KMS-11 (cell line): ENCODE data around the gene C14orf180.

Experiments used
- H2AFZ ChIP-seq: fragments of 200-600 bp; sonication (generic); 2 replicates; pipeline ENCODE4 v1.6.1; 2016; ENCODE audit warnings: antibody characterized with exemption, mixed run types, low read depth
- H3K27ac ChIP-seq: fragments of 200-600 bp; sonication (generic); 2 replicates; pipeline ENCODE4 v1.6.1; 2016; ENCODE audit warnings: mild to moderate bottlenecking, mixed run types
- H3K27me3 ChIP-seq: fragments of 200-600 bp; sonication (generic); 2 replicates; pipeline ENCODE4 v1.6.1; 2017; ENCODE audit warnings: mild to moderate bottlenecking, low read depth, mixed run types, moderate library complexity; ENCODE audit not compliant: insufficient read depth
- H3K36me3 ChIP-seq: fragments of 200-600 bp; sonication (generic); 2 replicates; pipeline ENCODE4 v1.6.1; 2017; ENCODE audit warnings: mild to moderate bottlenecking, mixed run types; ENCODE audit not compliant: insufficient read depth
- H3K4me1 ChIP-seq: fragments of 200-600 bp; sonication (generic); 2 replicates; pipeline ENCODE4 v1.6.1; 2016; ENCODE audit warnings: mild to moderate bottlenecking, low read depth, mixed run types; ENCODE audit not compliant: poor library complexity, severe bottlenecking
- H3K4me2 ChIP-seq: fragments of 200-600 bp; sonication (generic); 2 replicates; pipeline ENCODE4 v1.7.0; 2016; ENCODE audit warnings: mild to moderate bottlenecking, mixed run types
- H3K4me3 ChIP-seq: fragments of 200-600 bp; sonication (generic); IDR thresholded peaks from 2 replicates; pipeline ENCODE4 v1.6.1; 2017; ENCODE audit warnings: low read depth, low read length, mixed read lengths; ENCODE audit not compliant: insufficient read depth
- H3K79me2 ChIP-seq: fragments of 200-600 bp; sonication (generic); 2 replicates; pipeline ENCODE4 v1.6.1; 2016; ENCODE audit warnings: low read depth, mixed run types; ENCODE audit not compliant: insufficient read depth
- H3K9ac ChIP-seq: fragments of 200-600 bp; sonication (generic); 2 replicates; pipeline ENCODE4 v1.6.1; 2016; ENCODE audit warnings: mild to moderate bottlenecking, mixed run types
- H4K20me1 ChIP-seq: fragments of 200-600 bp; sonication (generic); 2 replicates; pipeline ENCODE4 v1.6.1; 2016; ENCODE audit warnings: mild to moderate bottlenecking, mixed run types; ENCODE audit not compliant: insufficient read depth
- TF ChIP-seq, protein P1 (sequence below): fragments of 200-600 bp; sonication (generic); conservative IDR thresholded peaks from 2 replicates; pipeline ENCODE4 v1.6.1; 2017; ENCODE audit warnings: low read depth, mild to moderate bottlenecking, antibody characterized with exemption, low read length, moderate library complexity, mixed read lengths

C14orf180 gene

DNA sequence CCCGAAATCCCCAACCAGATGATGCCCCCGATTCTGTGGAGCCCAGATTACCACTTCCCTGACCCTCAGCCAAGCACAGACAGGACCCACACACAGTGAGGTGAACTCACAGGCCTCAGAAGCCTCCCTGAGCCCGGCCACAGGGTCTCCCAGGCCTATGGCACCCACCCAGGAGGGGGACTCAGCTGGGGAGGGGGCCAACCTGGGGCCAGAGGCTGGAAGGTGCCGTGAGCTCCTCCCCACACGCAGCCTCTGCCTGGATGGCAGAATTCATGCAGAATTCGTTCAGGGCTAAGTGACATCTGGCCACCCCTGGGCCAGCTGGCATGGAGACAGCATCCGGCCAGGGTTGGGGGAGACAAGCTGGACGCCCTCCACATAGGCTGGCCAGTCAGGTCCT is 13.2 kb downstream of the C14orf180 start:
- no peak overlapping the region for H3K4me3 ChIP-seq
- no peak overlapping the region for H3K9ac ChIP-seq
- no peaks in the 10 kb centered on the region for H3K79me2 ChIP-seq
- H3K27ac ChIP-seq = no peak overlapping the region
- H2AFZ ChIP-seq = no peak overlapping the region
- peaks cover 44% of the 10 kb centered on the region for H3K27me3 ChIP-seq
- no peaks in the 10 kb centered on the region for H3K36me3 ChIP-seq
- TF ChIP-seq, protein P1, sequence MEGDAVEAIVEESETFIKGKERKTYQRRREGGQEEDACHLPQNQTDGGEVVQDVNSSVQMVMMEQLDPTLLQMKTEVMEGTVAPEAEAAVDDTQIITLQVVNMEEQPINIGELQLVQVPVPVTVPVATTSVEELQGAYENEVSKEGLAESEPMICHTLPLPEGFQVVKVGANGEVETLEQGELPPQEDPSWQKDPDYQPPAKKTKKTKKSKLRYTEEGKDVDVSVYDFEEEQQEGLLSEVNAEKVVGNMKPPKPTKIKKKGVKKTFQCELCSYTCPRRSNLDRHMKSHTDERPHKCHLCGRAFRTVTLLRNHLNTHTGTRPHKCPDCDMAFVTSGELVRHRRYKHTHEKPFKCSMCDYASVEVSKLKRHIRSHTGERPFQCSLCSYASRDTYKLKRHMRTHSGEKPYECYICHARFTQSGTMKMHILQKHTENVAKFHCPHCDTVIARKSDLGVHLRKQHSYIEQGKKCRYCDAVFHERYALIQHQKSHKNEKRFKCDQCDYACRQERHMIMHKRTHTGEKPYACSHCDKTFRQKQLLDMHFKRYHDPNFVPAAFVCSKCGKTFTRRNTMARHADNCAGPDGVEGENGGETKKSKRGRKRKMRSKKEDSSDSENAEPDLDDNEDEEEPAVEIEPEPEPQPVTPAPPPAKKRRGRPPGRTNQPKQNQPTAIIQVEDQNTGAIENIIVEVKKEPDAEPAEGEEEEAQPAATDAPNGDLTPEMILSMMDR = no peak
- H3K4me2 ChIP-seq = no peak overlapping the region
- H3K4me1 ChIP-seq = no peaks in the 10 kb centered on the region
- H4K20me1 ChIP-seq = no peaks in the 10 kb centered on the region

DNA sequence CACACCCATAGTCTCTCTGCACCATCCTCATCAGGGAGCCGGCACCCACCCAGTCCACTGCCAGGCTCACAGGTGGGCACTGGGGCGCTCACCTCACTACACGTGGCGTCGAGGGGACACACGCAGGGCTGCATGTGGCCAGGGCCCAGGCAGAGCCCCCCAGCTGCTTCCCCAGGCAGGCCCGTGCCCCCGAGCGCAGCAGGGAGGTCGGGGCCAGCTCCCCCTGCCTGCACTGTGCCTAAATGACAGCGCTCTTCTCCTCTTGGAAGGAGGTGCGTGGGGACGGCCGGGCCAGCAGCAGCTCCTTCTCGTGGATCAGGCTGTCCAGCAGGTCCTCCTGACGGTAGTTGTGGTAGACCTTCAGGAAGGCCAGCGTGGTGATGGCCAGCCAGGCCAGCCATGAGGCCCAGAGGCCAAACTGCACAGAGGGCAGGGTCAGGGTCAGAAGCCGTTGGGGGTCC is 13.7 kb downstream of the C14orf180 start:
- Histone ChIP-seq H3K9ac (no peak overlapping the region), H3K79me2 (no peaks in the 10 kb centered on the region), H2AFZ (no peak overlapping the region), H3K4me1 (no peaks in the 10 kb centered on the region), H3K4me2 (no peak overlapping the region), H3K27me3 (peaks cover 42% of the 10 kb centered on the region), H3K4me3 (no peak overlapping the region), H4K20me1 (no peaks in the 10 kb centered on the region), H3K36me3 (no peaks in the 10 kb centered on the region), H3K27ac (no peak overlapping the region)
- TF ChIP-seq, protein P1 = no peak

DNA sequence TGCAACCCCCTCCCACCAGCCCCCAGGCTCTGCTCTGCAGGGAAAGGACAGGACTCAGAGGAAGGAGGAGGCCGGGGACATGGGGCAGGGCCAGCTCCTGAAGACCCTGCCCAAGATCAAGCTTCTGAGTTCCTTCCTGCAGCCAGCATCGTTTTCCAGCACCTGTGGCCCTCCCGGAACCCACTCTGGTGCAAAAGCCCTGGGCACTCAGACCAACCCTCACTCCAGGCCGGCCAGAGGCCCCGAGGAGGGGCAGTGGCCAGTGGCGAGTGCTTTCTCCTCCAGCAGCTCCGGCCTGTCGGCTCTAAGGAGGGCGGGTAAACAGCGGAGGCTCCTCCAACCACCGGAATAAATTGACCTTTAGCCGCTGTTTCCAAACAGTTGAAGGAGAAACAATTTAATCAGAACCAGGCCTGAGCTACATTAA is 14.2 kb downstream of the C14orf180 start:
- no peaks in the 10 kb centered on the region for H3K79me2 ChIP-seq
- TF ChIP-seq, protein P1 = no peak
- H3K27ac ChIP-seq = no peak overlapping the region
- no peaks in the 10 kb centered on the region for H4K20me1 ChIP-seq
- no peaks in the 10 kb centered on the region for H3K4me1 ChIP-seq
- no peak overlapping the region for H3K4me2 ChIP-seq
- no peaks in the 10 kb centered on the region for H3K36me3 ChIP-seq
- H3K4me3 ChIP-seq = no peak overlapping the region
- H2AFZ ChIP-seq = no peak overlapping the region
- peaks cover 43% of the 10 kb centered on the region for H3K27me3 ChIP-seq
- no peak overlapping the region for H3K9ac ChIP-seq

DNA sequence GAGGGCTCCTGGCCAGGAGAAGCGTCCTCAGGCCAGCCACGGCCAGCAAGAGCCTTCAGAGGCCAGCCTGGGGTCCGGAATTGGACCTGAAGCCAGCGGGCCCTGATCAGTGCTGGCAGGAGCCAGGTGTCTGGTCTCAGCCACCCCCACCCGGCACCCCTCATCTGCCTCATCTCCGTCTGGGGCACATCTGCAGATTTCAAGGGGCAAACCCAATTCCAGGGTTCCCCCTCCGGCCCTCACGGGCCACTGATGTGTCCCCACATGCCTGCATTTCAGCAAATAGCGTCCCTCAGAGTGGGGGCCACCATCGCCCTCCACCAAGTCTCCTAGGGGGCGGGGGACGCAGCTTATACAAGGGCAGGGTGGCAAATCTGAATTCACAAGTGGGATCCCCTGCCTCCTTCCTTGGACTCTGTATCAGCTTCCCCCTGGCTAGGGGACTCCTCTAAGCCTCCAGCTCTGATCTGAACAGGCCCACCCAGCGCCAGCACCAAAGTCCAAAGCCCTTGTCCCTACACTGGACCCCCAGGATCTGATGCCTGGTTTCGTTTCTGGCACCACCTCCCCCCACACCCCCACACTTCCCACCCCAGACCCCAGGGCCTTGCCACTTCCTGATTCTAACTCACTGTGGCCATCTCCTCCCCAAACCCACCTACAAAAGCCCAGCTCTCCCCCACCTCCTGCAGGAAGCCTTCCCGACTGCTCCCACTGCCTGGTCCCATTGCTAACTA is 14.9 kb downstream of the C14orf180 start:
- TF ChIP-seq, protein P1 = no peak

More for the DNA sequence above, 14.9 kb downstream of the C14orf180 start:
- Histone ChIP-seq H3K9ac (no peak overlapping the region), H3K27me3 (peaks cover 35% of the 10 kb centered on the region), H2AFZ (no peak overlapping the region), H3K4me1 (no peaks in the 10 kb centered on the region), H3K27ac (no peak overlapping the region), H3K4me3 (no peak overlapping the region), H3K36me3 (no peaks in the 10 kb centered on the region), H3K4me2 (no peak overlapping the region), H3K79me2 (no peaks in the 10 kb centered on the region), H4K20me1 (no peaks in the 10 kb centered on the region)
